Kidney (tissue), 14 donors: ENCODE results near the gene RABL6. TPM values are rescaled to one million over a fixed set of nuclear protein-coding genes. Genes with fewer than 3 reads are reported as not detected.
"Not testable (repeated sequence)": the region's sequence is repeated elsewhere in the genome, so short reads cannot be mapped to it uniquely, and the experiment has no call there.

ENCODE experiments used
- DNase-seq, 5 donors: peaks; one replicate each; pipeline ENCODE4 v3.0.0-alpha.2; 2013 to 2020
- FAIRE-seq: peaks from 2 replicates; lab custom pipeline; 2012; peaks lifted over from hg19 to GRCh38; lab: Jason Lieb, UNC
- H3K27ac ChIP-seq, 2 donors: one replicate each; pipeline ENCODE4 v1.7.0; 2013; ENCODE audit warnings: low read depth in 2 of 2, low read length in 2 of 2, inconsistent platforms in 1 of 2
- H3K27me3 ChIP-seq: one replicate; pipeline ENCODE4 v1.7.1; 2013; ENCODE audit warnings: low read length, inconsistent platforms; ENCODE audit not compliant: control insufficient read depth, insufficient read depth
- H3K36me3 ChIP-seq, 3 donors: one replicate each; pipeline versions ENCODE4 v1.7.0 to v1.7.1; 2013; ENCODE audit warnings: low read length in 3 of 3, control low read depth in 1 of 3, inconsistent platforms in 1 of 3; ENCODE audit not compliant: insufficient read depth in 3 of 3, control insufficient read depth in 2 of 3
- H3K4me1 ChIP-seq, 3 donors: one replicate each; pipeline versions ENCODE4 v1.7.0 to v1.7.1; 2013; ENCODE audit warnings: low read length in 3 of 3, inconsistent platforms in 1 of 3, low read depth in 1 of 3; ENCODE audit not compliant: control insufficient read depth in 2 of 3, insufficient read depth in 2 of 3
- H3K4me3 ChIP-seq, 3 donors: one replicate each; pipeline versions ENCODE4 v1.7.0 to v1.8.1; 2013; ENCODE audit warnings: low read length in 3 of 3, control low read depth in 1 of 3, inconsistent platforms in 1 of 3
- H3K9ac ChIP-seq, 3 donors: one replicate each; pipeline versions ENCODE4 v1.7.0 to v1.7.1; 2013; ENCODE audit warnings: low read length in 3 of 3, control low read depth in 1 of 3, inconsistent platforms in 1 of 3
- H3K9me3 ChIP-seq, 3 donors: one replicate each; pipeline versions ENCODE4 v1.7.0 to v1.7.1; 2013; ENCODE audit warnings: low read length in 3 of 3, control low read depth in 1 of 3, inconsistent platforms in 1 of 3; ENCODE audit not compliant: control insufficient read depth in 2 of 3, insufficient read depth in 1 of 3
- CTCF ChIP-seq: IDR thresholded peaks from 3 replicates; pipeline ENCODE4 v1.5.1; 2012; ENCODE audit warnings: mild to moderate bottlenecking, moderate library complexity, borderline replicate concordance; ENCODE audit not compliant: insufficient read depth; ENCODE audit errors: extremely low read depth
- intact Hi-C: fragments of 100-400 bp; cut with DNase I; formaldehyde crosslinking; loops from one replicate; pipeline ENCODE4 v1.11.1; 2022
- polyA plus RNA-seq: library from polyadenylated mRNA; stranded (reverse); fragments of 350-450 nt; fragmentation: Illumina TruSeq; extraction: RNeasy Lipid Tissue Mini Kit (QIAGEN cat#74804); gene quantifications from one replicate; pipeline ENCODE4 v1.2.3, GENCODE V29; 2014; ENCODE audit warnings: low read depth, low replicate concordance; ENCODE audit not compliant: insufficient read depth
- total RNA-seq: library from RNA; stranded (reverse); fragmentation: NEBNext Ultra II Directional; extraction: Animal tissue kit (Norgen Biotek cat#: 25700); gene quantifications from one replicate; pipeline ENCODE4 v1.2.1, GENCODE V29; 2021
- donor health status: control.
- donor health status: control.
- donor health status: control.
- donor health status: control.
- donor health status: control.
- donor health status: DM: yes; HTN: yes; CAD: no.
- donor health status: Normal renal cell carcinoma (clear cell type).

RABL6 gene
- total and polyA plus RNA-seq, 2 donors from 2014 or later, result 60.4 to 70.3 TPM

- DNase-seq (no peak), FAIRE-seq (no peak)
- TF ChIP-seq CTCF, result no peak
- peaks cover 0 to 16% (median 12%) of the 10 kb centered on the region in 3 donors for H3K4me1 ChIP-seq
- H3K36me3 ChIP-seq, result peaks cover 0 to 23% (median 12%) of the 10 kb centered on the region in 3 donors
- H3K9ac ChIP-seq, result peak overlapping the region in 2 of 3 donors; percentile 55 to 77
- H3K9me3 ChIP-seq, result no peaks in the 10 kb centered on the region
- no peaks in the 10 kb centered on the region for H3K27me3 ChIP-seq
- intact Hi-C loops, result no loop called here
- peak overlapping the region; percentile 36 to 72 (median 55) for H3K4me3 ChIP-seq
- H3K27ac ChIP-seq, result no peak overlapping the region
These were observed 57.5 kb downstream of the RABL6 start for GRCh38 chr9:136865041-136865767.

GRCh38 chr9:136865768-136866103, 58.0 kb downstream of the RABL6 start:
- Histone ChIP-seq H3K27me3 (no peaks in the 10 kb centered on the region), H3K36me3 (peaks cover 0 to 23% (median 12%) of the 10 kb centered on the region in 3 donors), H3K4me3 (peak overlapping the region; percentile 55 to 72 (median 60)), H3K9me3 (no peaks in the 10 kb centered on the region), H3K27ac (peak overlapping the region; percentile 80 to 89), H3K9ac (peak overlapping the region in 1 of 3 donors; percentile 78), H3K4me1 (peaks cover 0 to 16% (median 12%) of the 10 kb centered on the region in 3 donors)
- FAIRE-seq, result no peak
- no peak for TF ChIP-seq CTCF
- intact Hi-C loops, result no loop called here
- peak in 3 of 5 donors; percentile 27 to 85 (median 80) for DNase-seq

GRCh38 chr9:136866898-136867421, 59.2 kb downstream of the RABL6 start:
- intact Hi-C loops, FAIRE-seq, H3K27ac ChIP-seq, H3K27me3 ChIP-seq, H3K9ac ChIP-seq, H3K9me3 ChIP-seq: not testable (repeated sequence)
- Histone ChIP-seq H3K36me3 (peaks cover 0 to 16% (median 12%) of the 10 kb centered on the region in 3 donors), H3K4me3 (peak overlapping the region in 1 of 3 donors; percentile 34), H3K4me1 (peaks cover 0 to 14% (median 12%) of the 10 kb centered on the region in 3 donors)
- DNase-seq, result peak in 1 of 5 donors; percentile 52

GRCh38 chr9:136867480-136867879, 59.7 kb downstream of the RABL6 start:
- Histone ChIP-seq H3K4me3 (no peak overlapping the region), H3K9ac (no peak overlapping the region), H3K36me3 (peaks cover 0 to 16% (median 12%) of the 10 kb centered on the region in 3 donors), H3K27me3 (no peaks in the 10 kb centered on the region), H3K27ac (no peak overlapping the region), H3K9me3 (no peaks in the 10 kb centered on the region), H3K4me1 (peaks cover 0 to 14% (median 12%) of the 10 kb centered on the region in 3 donors)
- DNase-seq (no peak), FAIRE-seq (no peak)
- intact Hi-C loops, result no loop called here
- TF ChIP-seq CTCF, result no peak
